ENCODE results near the gene COMMD8. TPM values are rescaled to one million over a fixed set of nuclear protein-coding genes. Genes with fewer than 3 reads are reported as not detected.

COMMD8 gene
- total RNA-seq, 1 donor from 2014 or later = 14.3 TPM

- no peak for DNase-seq (ENCODE audit: low read depth in 2 of 2)
Observed at GRCh38 chr4:47473141-47473750, 9.7 kb upstream of the COMMD8 start.

GRCh38 chr4:47471591-47471990 is 8.1 kb upstream of the COMMD8 start:
- no peak for DNase-seq (ENCODE audit: low read depth in 2 of 2)

GRCh38 chr4:47471064-47471463 is 7.6 kb upstream of the COMMD8 start:
- no peak for DNase-seq (ENCODE audit: low read depth in 2 of 2)

DNA sequence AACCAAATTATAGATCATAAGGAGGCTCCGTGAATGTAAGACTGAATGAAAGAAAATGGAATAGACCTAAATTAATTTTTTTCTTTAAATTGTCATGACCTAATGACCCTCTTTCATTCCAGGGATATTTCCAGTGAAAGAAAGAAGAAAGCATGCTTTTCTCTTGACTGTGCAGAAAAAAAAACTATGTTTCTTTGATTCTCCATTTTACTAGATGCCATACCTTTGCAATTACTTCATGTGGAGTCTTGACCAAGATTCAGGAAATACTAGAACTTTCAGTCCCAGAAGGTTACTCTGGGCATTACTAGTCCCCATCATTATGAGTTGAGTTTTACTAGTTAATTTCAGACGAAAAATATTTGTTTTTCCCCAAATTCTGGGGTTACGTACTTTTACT is 6.4 kb upstream of the COMMD8 start:
- no peak for DNase-seq (ENCODE audit: low read depth in 2 of 2)

- DNase-seq (ENCODE audit: low read depth in 2 of 2) = no peak
Observed at GRCh38 chr4:47468706-47469365, 5.3 kb upstream of the COMMD8 start.

DNA sequence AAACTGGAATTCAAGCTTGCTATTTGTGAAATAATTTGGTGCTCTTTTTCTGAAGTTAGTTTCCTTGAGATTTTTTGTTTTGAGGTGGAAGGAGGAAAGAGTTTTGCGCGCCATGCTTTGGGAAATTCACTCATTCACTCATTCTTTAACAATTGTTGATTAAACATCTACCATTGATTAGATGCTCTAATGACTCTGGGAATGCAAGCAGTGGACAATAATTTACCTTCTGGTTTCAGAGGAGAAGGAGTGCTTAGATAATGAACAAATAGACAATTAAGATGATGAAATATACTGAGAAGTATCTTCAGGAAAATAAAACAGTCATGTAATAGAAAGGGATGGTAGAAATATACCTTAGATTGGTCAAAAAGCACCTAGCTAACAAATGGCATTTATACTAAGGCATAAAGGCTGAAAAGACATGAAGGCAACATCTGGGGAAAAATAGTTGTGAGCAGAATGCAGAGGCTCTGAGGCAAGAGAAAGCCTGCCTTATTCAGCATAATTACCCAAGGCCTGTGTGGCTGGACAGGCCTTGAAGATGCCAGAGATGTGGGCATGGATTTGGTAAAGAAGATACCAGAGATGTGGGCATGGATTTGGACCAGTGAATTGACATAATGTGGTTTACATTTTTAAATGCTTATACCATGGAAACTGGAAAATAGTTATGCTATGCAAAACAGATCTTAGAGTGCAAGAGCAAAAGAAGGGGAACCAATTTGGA is 2.7 kb upstream of the COMMD8 start:
- DNase-seq (ENCODE audit: low read depth in 2 of 2) = no peak

DNA sequence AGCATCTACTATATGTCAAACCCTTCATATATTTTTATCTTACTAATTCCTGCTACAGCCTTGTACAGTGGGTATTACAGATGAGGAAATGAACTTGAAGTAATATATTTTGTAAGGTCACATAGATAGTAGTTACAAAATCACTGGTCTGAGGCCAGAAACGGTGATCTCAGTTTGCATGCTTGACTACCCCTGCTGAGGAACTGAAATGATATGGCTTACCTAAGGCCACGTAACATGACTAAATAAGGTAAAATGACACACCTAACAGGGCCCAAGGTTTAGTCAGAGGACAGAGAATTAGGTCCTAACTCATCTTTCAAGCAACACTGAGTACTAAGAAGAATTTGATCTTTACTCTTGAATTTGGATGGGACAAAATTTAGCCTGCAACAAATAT is 1.5 kb upstream of the COMMD8 start:
- DNase-seq (ENCODE audit: low read depth in 2 of 2) = no peak

DNA sequence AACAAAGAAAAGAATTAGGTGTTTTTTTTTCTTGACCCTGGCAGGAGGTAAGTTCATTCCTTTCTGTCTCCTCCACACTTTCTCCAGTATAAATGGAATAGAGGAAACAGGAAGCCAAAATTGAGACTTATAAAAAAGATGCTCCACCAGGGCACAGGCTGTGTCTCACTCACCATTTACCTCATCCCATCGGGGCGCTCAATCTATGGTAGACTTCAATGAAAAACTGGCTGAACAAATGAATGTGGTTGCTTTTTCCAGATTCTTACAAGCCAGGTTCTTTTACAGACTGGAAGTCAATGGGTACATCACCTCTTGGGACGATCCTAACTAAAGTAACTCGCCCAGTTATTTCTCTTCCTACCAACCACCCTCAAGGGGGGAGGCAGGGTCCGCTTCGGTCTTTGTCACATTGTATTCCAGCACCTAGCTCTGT is 685 bp downstream of the COMMD8 start:
- DNase-seq (ENCODE audit: low read depth in 2 of 2) = peak in 1 of 2 donors; percentile 2

DNA sequence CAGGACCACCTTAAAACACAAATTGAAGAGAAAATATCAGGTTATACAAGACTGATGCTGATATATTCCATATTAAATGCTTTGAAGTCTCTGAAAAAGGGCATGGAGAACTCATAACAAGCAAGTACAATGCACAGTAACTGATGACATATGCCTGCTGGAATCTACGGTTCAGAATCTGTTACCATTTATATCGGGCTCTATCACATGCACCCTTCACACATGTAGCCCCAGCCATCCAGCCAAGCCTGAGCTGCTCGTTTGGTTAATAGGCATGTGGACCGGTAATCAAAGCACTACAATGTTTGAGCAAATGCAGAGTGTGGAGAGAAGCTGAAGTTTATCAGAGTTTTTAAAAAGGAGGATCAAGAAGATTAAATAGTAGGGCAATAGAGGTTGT is 11.8 kb downstream of the COMMD8 start:
- no peak for DNase-seq (ENCODE audit: low read depth in 2 of 2)

DNA sequence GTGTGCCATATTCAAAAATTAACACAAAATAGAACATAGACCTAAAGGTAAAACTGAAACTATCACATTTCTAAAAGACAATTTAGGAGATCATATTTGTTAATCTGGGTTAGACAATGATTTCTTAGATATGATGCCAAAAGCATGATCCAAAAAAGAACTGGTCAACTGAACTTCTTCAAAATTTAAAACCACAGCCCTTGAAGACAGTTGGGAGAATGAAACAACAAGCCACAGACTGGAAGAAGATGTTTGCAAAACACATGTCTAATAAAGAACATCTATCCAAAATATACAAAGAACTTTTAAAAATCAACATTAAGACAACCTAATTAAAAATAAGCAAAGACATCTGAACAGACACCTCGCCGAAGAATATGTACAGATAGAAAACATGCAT is 19.5 kb downstream of the COMMD8 start:
- no peak for DNase-seq (ENCODE audit: low read depth in 2 of 2)

DNA sequence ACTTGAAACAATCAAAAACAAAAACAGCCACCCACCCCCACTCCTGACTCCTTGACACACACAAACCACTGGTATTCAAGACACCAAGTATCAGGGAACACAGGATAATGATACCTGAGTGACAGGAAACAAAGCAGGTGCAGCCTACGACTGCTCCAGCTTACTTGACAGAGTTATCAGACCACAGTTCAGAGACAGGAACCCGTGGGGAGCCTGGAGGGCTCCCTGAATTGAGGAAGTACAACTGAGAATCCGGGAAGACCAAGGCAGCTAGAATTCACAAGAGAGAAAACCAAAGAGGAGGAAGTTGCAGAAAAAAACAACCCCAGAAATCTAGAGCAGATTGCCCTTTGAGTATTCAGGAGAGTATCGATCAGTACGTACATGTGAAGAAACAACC is 20.5 kb downstream of the COMMD8 start:
- DNase-seq (ENCODE audit: low read depth in 2 of 2) = no peak

DNA sequence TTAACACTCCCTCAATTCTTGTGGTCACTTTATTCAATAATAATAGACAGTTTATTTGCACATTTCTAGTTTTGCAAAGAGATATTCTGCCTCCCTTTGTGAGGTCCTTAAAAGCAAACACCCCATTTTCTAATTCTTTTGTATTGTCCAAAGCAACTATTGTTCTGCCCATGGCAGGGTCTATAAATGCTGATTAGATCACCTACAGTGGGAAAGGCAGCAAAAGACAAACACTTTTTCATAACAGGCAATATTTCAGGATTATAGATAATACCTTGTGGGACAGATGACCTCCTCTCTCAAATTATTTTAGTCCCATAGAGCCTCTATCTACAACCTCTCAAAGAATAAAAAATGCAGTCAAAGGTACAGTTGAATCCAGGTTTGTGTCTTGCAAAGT is 28.6 kb downstream of the COMMD8 start:
- DNase-seq (ENCODE audit: low read depth in 2 of 2) = no peak

- no peak for DNase-seq (ENCODE audit: low read depth in 2 of 2)
Observed at GRCh38 chr4:47432749-47433148, 30.8 kb downstream of the COMMD8 start.

DNA sequence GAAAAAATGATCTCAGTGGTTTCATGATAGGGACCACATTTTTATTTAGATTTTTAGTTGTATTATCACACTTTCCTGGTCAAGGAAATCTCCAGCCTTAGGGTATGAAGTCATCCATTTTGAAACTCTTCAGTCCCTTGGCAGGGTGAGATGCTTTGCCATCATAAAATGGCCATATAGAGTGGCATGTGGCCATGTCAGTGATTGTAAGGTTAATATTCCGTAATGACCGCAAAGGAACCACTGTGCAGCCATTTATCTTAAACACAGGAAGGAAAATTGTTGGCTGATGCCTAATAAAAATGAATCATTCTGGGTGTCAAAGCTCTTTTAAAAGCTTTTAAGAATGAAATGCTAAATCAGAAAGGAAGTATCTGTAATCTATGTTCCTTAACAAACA is 35.6 kb downstream of the COMMD8 start:
- peak in 1 of 2 donors; percentile 1 for DNase-seq (ENCODE audit: low read depth in 2 of 2)

GRCh38 chr4:47425628-47426027 is 37.9 kb downstream of the COMMD8 start:
- no peak for DNase-seq (ENCODE audit: low read depth in 2 of 2)

DNA sequence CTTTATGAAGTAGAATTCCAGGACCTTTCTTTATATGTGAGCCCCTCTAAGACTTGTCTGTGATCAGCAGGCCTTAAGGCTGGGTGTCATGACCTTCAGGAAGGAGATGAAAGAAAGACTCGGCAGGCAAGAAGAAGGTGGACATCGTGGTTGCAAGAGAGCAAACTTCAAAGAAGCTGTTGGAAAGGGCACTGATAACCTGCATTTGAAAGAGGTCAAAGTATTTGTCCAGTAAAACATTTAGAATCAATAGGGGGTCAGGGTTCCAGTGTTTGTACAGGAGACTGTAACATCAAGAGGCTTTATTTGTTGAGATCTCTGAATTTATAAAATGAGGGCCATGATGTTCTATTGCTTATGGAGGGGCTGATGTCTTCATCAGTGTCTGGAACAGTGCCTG is 44.2 kb downstream of the COMMD8 start:
- no peak for DNase-seq (ENCODE audit: low read depth in 2 of 2)

DNA sequence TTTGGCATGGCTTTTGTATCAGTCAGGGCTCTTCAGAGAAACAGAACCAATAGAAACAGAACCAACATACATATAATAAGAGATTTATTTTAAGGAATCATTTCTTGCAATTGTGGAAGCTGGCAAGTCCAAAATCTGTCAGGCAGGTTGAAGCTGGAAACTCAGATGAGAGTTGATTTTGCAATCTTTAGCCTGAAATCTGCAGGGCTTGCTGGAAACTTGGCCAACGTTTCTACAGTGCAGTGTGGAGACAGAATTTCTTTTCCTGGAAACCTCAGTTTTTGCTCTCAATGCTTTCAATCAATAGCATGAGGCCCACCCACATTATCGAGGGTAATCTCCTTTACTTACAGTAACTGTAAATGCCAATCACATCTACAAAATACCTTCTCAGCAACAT is 45.4 kb downstream of the COMMD8 start:
- DNase-seq (ENCODE audit: low read depth in 2 of 2) = no peak

DNA sequence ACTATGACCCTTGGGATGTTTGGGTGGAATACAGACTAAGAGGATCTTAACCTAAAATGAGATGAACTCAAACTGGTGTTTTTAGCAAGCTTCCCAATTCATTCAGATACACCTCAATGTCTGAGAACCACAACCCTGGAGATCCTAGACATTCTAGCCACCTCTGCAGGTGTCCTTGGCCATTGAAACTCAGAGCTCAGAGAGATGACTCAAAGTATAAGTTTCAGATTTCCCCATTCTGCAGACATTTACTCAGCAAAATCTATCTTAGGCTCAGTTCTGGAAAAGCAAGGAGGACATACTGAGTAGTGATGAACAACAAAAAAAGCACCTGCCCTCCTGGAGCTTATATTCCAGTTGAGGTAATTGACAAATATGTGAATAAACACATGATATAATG is 47.8 kb downstream of the COMMD8 start:
- DNase-seq (ENCODE audit: low read depth in 2 of 2) = no peak

- no peak for DNase-seq (ENCODE audit: low read depth in 2 of 2)
Observed at GRCh38 chr4:47413521-47413920, 50.0 kb downstream of the COMMD8 start.

DNA sequence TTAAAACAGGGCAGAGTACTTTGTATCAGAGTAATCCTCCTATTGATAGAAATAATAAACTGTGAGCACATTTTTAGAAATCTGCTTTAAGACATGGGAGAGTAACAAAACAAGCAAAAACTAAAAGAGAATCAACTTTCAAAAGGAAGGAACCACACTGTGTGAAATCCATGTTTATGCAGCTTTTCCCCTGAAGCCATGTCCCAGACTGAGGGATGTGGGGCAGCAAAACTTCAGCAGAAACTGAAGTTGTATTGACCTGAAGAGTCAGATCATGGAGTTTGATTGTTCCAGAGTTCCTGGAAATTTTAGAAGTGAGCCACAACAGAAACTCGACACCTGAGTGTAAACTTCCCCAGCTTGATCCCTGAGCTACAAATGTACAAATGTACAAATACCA is 53.2 kb downstream of the COMMD8 start:
- no peak for DNase-seq (ENCODE audit: low read depth in 2 of 2)

DNA sequence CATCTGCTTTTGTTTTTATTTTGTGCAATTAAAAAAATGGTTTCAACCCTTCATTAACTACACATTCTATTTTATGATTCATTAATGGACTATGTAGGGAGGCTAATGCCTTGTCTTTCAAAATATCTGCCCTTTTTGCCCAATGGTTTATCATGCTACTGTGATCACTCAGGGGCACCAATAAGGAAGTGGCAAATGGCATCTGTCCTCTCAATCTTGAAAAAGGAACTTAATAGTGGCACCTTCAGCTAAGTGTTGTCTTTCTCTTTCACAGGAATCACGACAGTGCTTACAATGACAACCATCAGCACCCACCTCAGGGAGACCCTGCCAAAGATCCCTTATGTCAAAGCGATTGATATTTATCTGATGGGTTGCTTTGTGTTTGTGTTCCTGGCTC is 57.1 kb downstream of the COMMD8 start:
- no peak for DNase-seq (ENCODE audit: low read depth in 2 of 2)
